Activated naive CD4-positive, alpha-beta T cell treated with anti-CD3 and anti-CD28 coated beads, Interleukin-2, amount 50 U/mL, for 24 hours (primary cell): ENCODE data around the gene MMP14.
A peak's percentile ranks its signal among the peaks of the same experiment; 100 is the strongest.

Experiments
- H3K27ac Mint-ChIP-seq: one replicate; pipeline ENCODE4 v1.8.0; 2021; ENCODE audit warnings: mild to moderate bottlenecking, mixed read lengths
- H3K27me3 Mint-ChIP-seq: one replicate; pipeline ENCODE4 v1.8.0; 2021; ENCODE audit warnings: mixed read lengths
- H3K36me3 Mint-ChIP-seq: one replicate; pipeline ENCODE4 v1.8.0; 2021; ENCODE audit warnings: mixed read lengths
- H3K4me1 Mint-ChIP-seq: one replicate; pipeline ENCODE4 v1.8.0; 2021; ENCODE audit warnings: mixed read lengths
- H3K4me3 Mint-ChIP-seq: one replicate; pipeline ENCODE4 v1.8.0; 2021; ENCODE audit warnings: mild to moderate bottlenecking, mixed read lengths
- H3K9me3 Mint-ChIP-seq: one replicate; pipeline ENCODE4 v1.8.0; 2021; ENCODE audit warnings: mixed read lengths

MMP14 gene

DNA sequence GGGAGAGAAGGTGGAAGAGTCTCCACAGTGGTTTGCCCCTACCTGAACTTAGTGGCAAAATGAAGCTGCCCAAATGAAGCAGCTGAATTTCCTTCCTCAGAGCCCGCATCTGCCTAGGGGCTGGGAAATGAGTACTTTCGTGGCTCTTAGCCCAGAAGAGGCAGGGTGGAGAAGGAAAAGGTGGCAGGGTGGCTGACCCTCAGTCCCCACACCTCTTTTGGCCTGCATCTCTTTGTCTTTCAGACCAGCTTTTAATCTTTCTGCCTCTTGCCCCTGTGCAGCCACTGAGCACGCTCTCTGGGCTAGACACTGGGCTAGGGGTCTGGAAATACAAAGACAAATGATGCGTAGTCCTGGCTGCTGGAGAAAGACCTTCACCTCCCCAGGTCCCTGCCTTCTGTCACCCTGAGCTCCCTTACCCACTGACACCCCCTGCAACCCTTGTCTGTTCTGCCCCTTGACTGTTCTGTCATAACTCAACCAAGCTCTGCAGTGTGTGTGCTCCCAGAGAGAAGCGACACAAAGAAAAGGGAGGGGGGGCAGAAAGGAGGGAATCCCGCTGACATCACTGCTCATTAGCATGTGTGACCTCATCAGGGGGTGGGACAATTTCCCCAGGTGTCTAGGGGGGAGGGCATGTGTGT lies 46.3 kb downstream of the MMP14 start:
- Mint-ChIP-seq H3K27me3 (no peaks in the 10 kb centered on the region), H3K9me3 (no peaks in the 10 kb centered on the region), H3K4me3 (no peak overlapping the region), H3K27ac (no peak overlapping the region), H3K36me3 (peaks cover 5% of the 10 kb centered on the region), H3K4me1 (peaks cover 51% of the 10 kb centered on the region)

DNA sequence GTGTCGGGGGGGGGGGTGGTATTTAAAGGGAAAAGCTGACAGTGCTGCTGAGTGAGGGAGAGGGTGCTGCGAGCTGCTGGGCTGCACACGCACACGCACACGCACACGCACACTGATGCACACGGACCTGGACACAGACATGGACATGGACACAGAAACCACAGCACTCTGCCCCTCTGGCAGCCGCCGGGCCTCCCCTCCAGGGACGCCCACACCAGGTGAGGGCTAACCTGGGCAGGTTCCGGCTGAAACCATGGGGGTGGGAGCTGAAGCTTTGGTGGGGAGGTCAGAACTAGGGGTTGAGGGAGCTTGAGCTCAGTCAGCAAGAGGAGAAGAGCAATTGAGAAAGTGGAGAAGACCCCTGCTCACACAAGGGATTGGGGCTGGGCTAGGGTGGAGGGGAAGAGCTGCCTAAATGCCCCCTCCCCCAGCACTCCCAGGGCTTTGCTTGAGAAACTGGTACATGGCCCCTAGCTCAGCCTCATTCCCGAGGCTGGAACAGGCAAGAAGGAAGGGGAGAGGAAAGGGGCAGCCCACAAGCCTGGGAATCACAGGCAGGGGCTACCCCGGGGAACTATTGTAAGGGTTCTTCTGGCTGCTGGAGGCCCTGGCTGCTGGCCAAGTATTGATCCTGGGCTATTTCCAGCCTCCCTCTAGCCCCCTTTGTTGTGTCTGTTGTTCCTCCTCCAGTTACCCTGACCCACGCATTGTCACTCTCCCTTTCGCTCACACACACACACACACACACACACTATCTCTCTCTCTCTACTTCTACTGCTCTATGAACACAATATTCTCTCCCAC lies 47.0 kb downstream of the MMP14 start, which contains the start of gene REM2:
TSS of gene REM2 (plus strand) at position 50 of the 804 bp plus-strand sequence. CDS start at position 116, 66 bp downstream.
- peaks cover 2% of the 10 kb centered on the region for H3K36me3 Mint-ChIP-seq
- H3K9me3 Mint-ChIP-seq: no peaks in the 10 kb centered on the region
- H3K4me1 Mint-ChIP-seq: peaks cover 58% of the 10 kb centered on the region
- H3K4me3 Mint-ChIP-seq: no peak within 1 kb of the TSS
- H3K27ac Mint-ChIP-seq: peak within 1 kb of the TSS; percentile 46
- H3K27me3 Mint-ChIP-seq: no peaks in the 10 kb centered on the region

DNA sequence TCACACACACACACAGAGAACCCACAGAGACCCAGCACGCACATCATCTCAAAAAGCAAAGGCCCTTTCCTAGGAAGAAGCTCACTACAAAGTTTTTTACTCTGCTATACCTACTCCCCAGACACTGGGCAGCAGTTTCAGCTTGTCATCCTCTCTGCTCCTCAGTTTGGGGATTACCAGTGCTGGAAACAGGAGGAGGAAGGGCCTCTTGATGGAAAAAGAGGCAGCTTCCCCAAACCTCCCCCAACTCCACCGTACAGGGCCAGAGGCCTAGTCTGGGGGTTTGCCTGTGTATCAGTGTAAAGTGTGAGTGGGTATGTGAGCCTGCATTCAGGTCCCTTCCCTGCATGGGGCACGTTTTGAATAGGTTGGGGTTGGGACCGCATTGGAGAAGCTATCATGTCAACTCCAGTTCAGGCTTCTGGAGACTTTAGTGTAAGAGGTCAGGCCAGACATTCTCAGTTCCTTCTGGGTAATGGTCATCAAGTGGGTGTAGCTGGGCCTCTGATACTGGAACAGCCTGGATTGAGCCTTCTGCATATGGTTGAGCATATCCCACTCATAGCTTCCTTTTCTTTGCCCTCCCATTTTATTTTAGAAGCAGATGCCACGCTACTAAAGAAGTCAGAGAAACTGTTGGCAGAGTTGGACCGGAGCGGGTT lies 47.8 kb downstream of the MMP14 start:
- Mint-ChIP-seq H3K27ac (no peak overlapping the region), H3K4me1 (peaks cover 61% of the 10 kb centered on the region), H3K4me3 (no peak overlapping the region)

DNA sequence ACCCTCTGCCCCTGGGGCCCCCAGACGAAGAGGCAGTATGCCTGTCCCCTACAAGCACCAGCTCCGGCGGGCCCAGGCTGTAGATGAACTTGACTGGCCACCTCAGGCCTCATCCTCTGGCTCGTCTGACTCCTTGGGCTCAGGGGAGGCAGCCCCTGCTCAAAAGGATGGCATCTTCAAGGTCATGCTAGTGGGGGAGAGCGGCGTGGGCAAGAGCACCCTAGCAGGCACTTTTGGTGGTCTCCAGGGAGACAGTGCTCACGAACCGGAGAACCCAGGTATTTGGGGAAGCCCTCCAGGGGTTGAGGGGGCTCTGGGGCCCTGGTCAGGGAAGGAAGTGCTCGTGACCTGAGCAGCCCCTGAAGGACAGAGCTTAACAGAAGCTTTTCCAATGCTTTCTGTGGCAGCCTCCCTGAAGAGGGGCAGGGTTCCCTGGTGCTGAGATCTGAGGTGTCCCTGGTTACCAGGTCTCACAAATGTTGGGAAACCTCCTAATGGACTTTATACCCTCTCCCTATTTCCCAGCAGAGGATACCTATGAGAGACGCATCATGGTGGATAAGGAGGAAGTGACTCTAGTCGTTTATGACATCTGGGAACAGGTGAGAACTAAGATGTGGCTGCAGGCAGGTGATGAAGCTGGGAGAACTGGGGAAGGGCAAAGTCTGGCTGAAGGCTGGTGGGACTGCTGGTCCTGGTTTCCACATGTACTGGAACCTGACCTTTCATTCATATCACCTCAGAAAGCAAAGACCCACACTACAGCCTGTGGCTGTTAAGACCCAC lies 48.5 kb downstream of the MMP14 start:
- Mint-ChIP-seq H3K4me3 (peak overlapping the region; percentile 62), H3K27ac (peak overlapping the region; percentile 38), H3K4me1 (peaks cover 68% of the 10 kb centered on the region), H3K27me3 (no peaks in the 10 kb centered on the region), H3K36me3 (no peaks in the 10 kb centered on the region), H3K9me3 (no peaks in the 10 kb centered on the region)

More for the DNA sequence above, 47.8 kb downstream of the MMP14 start:
- no peaks in the 10 kb centered on the region for H3K9me3 Mint-ChIP-seq
- H3K36me3 Mint-ChIP-seq: peaks cover 2% of the 10 kb centered on the region
- no peaks in the 10 kb centered on the region for H3K27me3 Mint-ChIP-seq

DNA sequence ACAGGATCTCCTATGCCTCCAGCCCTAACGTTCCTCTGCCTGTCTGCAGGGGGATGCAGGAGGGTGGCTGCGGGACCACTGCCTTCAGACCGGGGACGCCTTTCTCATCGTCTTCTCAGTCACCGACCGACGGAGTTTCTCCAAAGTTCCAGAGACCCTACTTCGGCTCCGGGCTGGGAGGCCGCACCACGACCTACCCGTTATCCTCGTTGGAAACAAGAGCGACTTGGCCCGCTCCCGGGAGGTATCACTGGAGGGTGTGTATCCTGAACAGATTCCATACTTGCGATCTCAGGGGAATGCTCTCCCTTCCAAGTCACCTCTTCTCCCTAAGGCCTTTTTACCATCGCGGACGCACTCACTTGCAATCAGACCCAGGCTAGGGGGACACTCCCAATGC lies 49.6 kb downstream of the MMP14 start:
- Mint-ChIP-seq H3K4me3 (peak overlapping the region; percentile 50), H3K4me1 (peaks cover 74% of the 10 kb centered on the region), H3K9me3 (no peaks in the 10 kb centered on the region), H3K27ac (peak overlapping the region; percentile 53), H3K27me3 (no peaks in the 10 kb centered on the region), H3K36me3 (no peaks in the 10 kb centered on the region)

DNA sequence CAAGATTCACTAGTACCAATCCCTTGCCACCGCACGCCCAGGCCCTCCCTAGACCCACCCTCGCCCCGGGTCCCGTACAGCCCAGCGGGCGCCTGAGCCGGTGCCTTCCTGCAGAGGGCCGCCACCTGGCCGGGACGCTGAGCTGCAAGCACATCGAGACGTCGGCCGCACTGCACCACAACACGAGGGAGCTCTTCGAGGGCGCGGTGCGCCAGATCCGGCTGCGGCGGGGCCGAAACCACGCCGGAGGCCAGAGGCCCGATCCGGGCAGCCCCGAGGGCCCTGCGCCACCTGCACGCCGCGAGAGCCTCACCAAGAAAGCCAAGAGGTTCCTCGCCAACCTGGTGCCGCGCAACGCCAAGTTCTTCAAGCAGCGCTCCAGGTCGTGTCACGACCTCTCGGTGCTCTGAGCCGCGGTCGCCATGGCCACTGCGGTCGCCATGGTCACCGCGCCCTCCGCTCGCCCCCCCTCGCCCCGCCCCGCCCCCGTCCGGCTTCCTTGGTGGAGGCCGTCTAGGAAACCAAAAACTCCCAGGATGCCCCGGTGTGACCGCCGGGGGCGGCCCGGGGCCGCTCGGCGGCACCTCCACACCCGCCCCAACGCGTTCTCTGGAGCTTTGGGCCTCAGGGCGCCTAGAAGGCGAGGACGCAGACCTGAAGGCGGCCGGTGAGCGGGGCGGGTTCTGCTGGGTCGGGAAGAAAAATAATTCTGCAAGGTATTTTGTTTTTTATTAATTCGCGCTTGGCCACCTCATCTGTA lies 50.3 kb downstream of the MMP14 start:
- Mint-ChIP-seq H3K4me3 (peak overlapping the region; percentile 92), H3K27me3 (no peaks in the 10 kb centered on the region), H3K36me3 (no peaks in the 10 kb centered on the region), H3K9me3 (no peaks in the 10 kb centered on the region), H3K4me1 (peaks cover 71% of the 10 kb centered on the region), H3K27ac (peak overlapping the region; percentile 93)

DNA sequence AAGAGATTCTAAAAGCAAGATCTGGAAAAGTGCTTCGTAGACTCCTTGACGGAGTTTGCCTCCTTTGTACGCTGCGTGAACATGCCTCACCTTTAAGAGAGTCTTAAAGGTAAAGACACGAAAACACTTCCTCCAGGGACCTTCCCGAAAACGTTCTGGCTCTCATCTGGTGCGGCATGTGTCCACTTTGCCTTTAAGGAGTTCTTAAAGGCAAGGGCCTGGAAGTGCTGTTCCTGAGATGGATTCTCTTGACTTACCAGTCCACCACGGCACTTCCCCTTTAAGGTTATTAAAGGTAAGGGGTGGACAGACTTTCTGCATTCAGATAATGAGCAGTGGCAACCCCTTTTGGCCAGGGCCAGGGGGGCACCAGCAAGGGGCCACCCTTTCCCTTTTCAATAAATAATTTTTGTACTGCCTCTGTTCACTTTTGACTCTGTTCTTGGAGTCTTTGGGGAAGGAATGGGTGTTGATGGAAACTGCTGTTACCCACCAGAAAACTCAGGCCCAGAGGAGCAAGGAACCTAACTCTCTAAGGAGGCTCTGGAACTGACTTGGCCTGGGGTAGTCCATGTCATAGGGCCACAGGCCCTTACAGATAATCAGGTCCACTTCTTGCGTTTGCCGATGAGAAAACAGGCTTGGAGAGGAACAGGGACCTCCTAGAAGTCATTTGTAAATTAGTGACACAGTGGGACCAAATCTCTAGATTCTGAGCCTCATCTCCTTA lies 51.0 kb downstream of the MMP14 start:
- peak overlapping the region; percentile 93 for H3K27ac Mint-ChIP-seq
- no peaks in the 10 kb centered on the region for H3K36me3 Mint-ChIP-seq
- no peaks in the 10 kb centered on the region for H3K9me3 Mint-ChIP-seq
- H3K4me3 Mint-ChIP-seq: peak overlapping the region; percentile 92
- no peaks in the 10 kb centered on the region for H3K27me3 Mint-ChIP-seq
- peaks cover 65% of the 10 kb centered on the region for H3K4me1 Mint-ChIP-seq

DNA sequence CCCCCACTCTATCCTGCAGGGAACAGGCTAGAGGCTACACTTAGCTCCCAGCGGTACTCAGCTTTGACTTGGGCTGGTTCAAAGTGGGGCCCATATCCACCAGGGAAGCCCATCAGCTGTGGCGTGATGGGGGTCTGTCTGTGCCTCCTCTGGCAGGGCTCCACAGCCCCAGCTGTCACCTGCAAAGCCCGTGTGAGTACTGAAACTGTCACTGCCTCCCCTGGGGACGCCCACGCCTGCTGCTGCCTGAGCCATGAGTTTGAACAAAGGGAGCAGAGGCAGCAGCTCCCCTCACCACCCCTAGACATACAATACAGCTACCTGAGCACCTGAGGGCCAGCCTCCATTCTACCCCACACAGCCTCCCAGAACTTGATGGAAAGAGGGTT lies 51.6 kb downstream of the MMP14 start:
- H3K36me3 Mint-ChIP-seq: no peaks in the 10 kb centered on the region
- H3K4me3 Mint-ChIP-seq: peak overlapping the region; percentile 92
- H3K9me3 Mint-ChIP-seq: no peaks in the 10 kb centered on the region
- H3K27ac Mint-ChIP-seq: peak overlapping the region; percentile 93
- H3K27me3 Mint-ChIP-seq: no peaks in the 10 kb centered on the region
- peaks cover 59% of the 10 kb centered on the region for H3K4me1 Mint-ChIP-seq

DNA sequence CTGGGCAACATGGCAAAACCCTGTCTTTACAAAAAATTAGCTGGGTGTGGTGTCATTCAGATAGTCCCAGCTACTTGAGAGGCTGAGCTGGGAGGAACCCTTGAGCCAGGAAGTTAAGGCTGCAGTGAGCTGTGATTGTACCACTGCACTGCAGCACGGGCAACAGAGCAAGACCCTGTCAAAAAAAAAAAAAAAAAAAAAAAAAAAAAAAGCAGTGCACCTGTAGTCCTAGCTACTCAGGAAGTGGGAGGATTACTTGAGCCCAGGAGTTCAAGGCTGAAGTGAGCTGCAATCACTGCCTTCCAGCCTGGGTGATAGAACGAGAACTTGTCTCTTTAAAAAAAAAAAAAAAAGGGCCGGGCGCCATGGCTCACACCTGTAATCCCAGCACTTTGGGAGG lies 52.3 kb downstream of the MMP14 start:
- Mint-ChIP-seq H3K27ac (no peak overlapping the region), H3K27me3 (no peaks in the 10 kb centered on the region), H3K4me1 (peaks cover 54% of the 10 kb centered on the region), H3K9me3 (no peaks in the 10 kb centered on the region), H3K36me3 (peaks cover 2% of the 10 kb centered on the region), H3K4me3 (no peak overlapping the region)

DNA sequence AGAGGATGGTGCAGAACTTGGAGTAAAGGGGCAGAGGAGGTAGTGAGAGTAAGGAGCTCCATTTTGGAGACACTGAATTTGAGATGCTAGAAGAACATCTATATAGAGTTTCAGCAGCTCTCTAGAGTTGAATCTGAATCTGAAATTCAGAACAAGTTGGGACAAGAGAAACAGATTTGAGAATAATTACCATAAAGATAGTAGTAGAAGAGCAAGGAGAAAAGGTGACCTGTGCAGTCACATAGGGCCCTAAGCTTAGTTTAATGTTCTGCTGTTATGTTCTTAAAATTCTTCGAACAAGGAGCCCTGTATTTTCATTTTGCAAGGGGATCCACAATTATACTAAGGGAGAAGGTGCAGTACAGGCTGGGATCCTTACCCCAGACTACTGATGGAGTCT lies 54.0 kb downstream of the MMP14 start:
- H3K4me1 Mint-ChIP-seq: peaks cover 40% of the 10 kb centered on the region
- H3K27ac Mint-ChIP-seq: no peak overlapping the region
- H3K27me3 Mint-ChIP-seq: no peaks in the 10 kb centered on the region
- H3K36me3 Mint-ChIP-seq: peaks cover 2% of the 10 kb centered on the region
- H3K9me3 Mint-ChIP-seq: no peaks in the 10 kb centered on the region
- H3K4me3 Mint-ChIP-seq: no peak overlapping the region

DNA sequence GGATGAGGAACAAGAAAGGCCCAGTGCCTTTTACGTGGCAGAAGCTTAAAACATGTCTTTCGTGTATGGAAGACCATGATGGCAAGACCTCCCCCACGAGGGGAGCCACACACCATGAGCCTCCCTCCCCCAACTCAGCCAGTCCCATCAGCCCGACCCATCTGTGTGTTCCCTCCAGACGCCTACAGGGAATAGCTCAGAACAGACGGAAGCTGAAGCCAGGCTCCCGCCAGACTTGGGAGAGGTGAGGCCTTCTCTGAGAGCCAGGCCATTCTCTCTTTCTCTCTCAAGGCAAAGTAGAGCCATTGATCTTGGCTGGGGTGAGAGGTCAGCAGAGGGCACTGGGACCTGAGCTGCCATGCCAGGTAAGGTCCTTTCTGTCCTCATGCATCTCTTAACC lies 56.1 kb downstream of the MMP14 start:
- Mint-ChIP-seq H3K4me1 (peaks cover 26% of the 10 kb centered on the region), H3K4me3 (no peak overlapping the region), H3K27me3 (no peaks in the 10 kb centered on the region), H3K27ac (no peak overlapping the region), H3K36me3 (peaks cover 2% of the 10 kb centered on the region), H3K9me3 (no peaks in the 10 kb centered on the region)

DNA sequence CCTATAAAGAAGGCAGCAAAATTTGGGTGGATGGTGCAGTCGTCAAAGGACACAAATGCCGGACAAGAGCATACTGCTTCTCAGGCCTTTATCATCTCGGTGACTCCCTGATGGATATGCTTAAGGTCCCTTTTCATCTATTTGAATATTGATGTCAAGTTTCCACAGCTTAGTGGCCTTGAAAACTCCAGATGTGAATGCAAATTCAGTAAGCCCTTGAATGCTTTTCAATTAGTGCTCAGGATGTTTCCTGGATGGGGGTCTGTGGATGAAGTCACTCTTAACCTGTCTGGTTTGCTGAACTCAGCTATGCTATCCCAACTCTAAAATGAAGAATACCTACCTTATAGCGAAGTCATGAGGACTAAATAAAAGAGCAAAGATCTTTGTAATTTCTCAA lies 57.3 kb downstream of the MMP14 start:
- peaks cover 22% of the 10 kb centered on the region for H3K4me1 Mint-ChIP-seq
- no peaks in the 10 kb centered on the region for H3K9me3 Mint-ChIP-seq
- H3K36me3 Mint-ChIP-seq: peaks cover 3% of the 10 kb centered on the region
- no peaks in the 10 kb centered on the region for H3K27me3 Mint-ChIP-seq
- no peak overlapping the region for H3K4me3 Mint-ChIP-seq
- H3K27ac Mint-ChIP-seq: no peak overlapping the region

DNA sequence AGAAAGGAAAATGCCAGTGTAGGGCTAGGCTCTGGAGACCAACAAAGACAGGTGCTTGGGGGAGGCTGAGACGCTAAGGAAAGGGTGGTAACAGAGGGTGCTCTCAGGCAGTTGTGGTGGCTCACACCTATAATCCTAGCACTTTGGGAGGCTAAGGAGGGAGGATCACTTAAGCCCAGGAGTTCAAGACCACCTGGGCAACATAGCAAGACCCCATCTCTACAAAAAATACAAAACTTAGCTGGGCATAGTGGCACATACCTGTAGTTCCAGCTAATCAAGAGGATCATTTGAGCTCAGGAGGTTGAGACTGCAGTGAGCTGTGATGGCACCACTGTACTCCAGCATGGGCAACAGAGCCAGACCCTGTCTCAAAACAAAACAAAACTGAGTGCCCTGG lies 59.0 kb downstream of the MMP14 start:
- no peaks in the 10 kb centered on the region for H3K27me3 Mint-ChIP-seq
- H3K4me3 Mint-ChIP-seq: no peak overlapping the region
- peaks cover 5% of the 10 kb centered on the region for H3K36me3 Mint-ChIP-seq
- no peaks in the 10 kb centered on the region for H3K9me3 Mint-ChIP-seq
- no peak overlapping the region for H3K27ac Mint-ChIP-seq
- H3K4me1 Mint-ChIP-seq: peaks cover 15% of the 10 kb centered on the region

DNA sequence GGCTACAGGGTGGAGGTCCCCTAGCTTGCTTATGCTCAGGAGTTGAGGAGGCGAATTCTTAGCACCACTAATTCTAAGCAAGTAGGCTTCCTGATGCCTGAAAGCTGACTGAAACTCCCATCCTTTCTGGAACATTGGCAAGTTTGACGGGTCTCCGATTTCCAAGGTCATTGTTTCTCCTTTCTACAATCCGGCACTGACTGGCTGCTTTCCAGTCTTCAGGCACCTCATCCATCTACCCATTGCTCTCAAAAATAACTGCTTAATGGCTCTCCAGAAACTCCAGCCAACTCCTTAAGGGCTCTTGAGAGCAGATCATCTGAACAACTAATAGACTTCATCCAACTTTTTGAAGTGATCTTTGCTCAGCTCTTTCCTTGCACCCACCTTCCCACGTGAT lies 60.0 kb downstream of the MMP14 start:
- no peaks in the 10 kb centered on the region for H3K9me3 Mint-ChIP-seq
- H3K27ac Mint-ChIP-seq: no peak overlapping the region
- H3K36me3 Mint-ChIP-seq: peaks cover 5% of the 10 kb centered on the region
- peaks cover 15% of the 10 kb centered on the region for H3K4me1 Mint-ChIP-seq
- H3K27me3 Mint-ChIP-seq: no peaks in the 10 kb centered on the region
- H3K4me3 Mint-ChIP-seq: no peak overlapping the region
